Measurements from ENCODE around the gene ATXN3.
"Not testable (repeated sequence)": the region's sequence is repeated elsewhere in the genome, so short reads cannot be mapped to it uniquely, and the experiment has no call there.

ATXN3 gene

GRCh38 chr14:92058006-92058917 lies 48.1 kb downstream of the ATXN3 start:
- DNase-seq (ENCODE audit: low read depth): no peak

- no peak for DNase-seq (ENCODE audit: low read depth)
Measured at GRCh38 chr14:92049781-92050180, 56.6 kb downstream of the ATXN3 start.

DNA sequence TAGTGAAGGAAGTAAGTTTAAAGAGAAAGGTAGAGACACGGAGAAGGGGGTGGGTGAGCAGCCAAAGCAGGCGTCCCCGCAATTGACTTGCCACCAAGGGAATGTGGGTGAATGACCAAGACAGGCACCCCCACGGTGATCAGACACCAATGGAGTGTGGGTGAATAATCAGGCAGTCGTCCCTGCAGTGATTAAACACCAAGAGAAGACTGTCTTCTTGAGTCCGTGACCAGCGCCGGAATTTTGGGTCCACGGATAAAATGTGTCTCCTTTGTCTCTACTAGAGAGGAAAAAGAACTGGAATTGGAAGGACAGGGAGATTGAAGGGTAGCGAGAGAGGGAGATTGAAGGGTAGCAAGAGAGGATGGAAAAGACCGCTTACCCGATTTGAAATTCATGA lies 57.2 kb downstream of the ATXN3 start:
- DNase-seq (ENCODE audit: low read depth): not testable (repeated sequence)

DNA sequence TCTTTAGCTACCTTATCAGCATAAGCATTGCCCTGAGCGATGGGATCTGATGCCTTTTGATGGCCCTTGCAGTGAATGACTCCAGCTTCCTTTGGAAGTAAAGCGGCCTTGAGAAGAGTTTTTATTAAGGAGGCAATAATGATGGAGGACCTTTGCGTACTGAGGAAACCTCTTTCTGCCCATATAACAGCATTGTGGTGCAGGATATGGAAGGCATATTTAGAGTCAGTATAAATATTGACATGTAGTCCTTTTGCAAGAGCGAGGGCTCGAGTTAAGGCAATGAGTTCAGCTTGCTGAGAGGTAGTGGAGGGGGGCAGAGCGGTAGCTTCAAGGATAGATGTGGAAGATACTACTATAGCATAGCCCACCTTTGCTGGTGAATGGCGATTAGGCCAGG lies 60.5 kb downstream of the ATXN3 start:
- not testable (repeated sequence) for DNase-seq (ENCODE audit: low read depth)

DNA sequence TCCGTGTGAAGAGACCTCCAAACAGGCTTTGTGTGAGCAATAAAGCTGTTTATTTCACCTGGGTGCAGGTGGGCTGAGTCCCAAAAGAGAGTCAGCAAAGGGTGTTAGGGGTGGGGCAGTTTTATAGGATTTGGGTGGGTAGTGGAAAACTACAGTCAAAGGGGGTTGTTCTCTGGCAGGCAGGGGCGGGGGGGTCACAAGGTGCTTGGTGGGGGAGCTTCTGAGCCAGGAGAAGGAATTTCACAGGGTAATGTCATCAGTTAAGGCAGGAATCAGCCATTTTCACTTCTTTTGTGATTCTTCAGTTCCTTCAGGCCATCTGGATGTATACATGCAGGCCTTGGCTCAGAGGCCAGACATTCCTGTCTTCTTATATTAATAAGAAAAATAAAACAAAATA lies 64.6 kb downstream of the ATXN3 start:
- not testable (repeated sequence) for DNase-seq (ENCODE audit: low read depth)

DNA sequence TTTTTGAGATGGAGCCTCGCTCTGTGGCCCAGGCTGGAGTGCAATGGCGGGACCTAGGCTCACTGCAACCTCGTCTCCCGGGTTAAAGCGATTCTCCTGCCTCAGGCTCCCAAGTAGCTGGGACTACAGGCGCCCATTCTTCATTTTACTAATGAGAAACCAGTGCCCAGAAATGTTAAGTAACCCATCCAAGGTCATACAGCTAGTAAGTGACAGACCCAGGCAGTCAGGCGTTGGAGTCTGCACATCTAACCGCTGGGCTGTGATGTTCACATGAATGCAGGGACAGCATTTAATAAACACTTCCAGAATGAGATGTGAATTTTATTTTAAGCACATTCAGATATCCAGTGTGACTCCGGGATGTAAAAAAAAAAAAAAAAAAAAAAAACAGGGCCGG lies 65.2 kb downstream of the ATXN3 start:
- DNase-seq (ENCODE audit: low read depth): no peak

DNA sequence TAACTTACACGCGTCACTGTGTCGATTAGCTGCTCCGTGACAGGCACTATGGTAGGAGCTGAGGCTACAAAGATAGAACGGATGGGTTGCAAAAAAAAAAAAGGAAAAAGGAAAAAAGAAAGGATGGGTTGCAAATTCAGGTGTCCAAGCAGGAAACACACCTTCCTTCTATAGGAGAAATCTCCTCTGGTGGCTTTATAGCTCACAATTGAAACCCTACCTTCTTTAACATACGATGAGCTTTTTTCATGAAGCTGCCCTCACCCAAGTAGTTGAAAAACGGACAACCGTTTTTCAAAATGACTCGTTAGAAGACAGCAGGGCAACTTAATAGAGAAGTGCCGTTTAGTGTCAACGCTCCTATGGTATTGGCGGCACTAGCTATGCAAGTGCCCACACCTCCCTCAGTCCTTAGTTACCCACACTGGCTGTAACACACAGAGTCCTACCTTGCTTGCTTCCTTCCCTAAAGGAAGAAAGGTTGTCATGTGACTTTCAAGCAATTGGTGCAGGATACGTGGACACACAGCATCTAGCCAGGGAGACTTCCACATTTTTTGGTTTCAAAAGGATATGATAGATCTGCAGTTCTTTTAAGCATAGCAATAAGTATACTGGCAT lies 65.8 kb downstream of the ATXN3 start:
- DNase-seq (ENCODE audit: low read depth): no peak

- peak; percentile 52 for DNase-seq (ENCODE audit: low read depth)
Measured at GRCh38 chr14:92039719-92040430, 66.5 kb downstream of the ATXN3 start, which contains the start of gene TRIP11. TSS of gene TRIP11 (minus strand) at chr14:92040059. CDS start at chr14:92039685, 374 bp downstream.

- DNase-seq (ENCODE audit: low read depth): peak; percentile 47
Measured at GRCh38 chr14:92039063-92039718, 67.2 kb downstream of the ATXN3 start.

DNA sequence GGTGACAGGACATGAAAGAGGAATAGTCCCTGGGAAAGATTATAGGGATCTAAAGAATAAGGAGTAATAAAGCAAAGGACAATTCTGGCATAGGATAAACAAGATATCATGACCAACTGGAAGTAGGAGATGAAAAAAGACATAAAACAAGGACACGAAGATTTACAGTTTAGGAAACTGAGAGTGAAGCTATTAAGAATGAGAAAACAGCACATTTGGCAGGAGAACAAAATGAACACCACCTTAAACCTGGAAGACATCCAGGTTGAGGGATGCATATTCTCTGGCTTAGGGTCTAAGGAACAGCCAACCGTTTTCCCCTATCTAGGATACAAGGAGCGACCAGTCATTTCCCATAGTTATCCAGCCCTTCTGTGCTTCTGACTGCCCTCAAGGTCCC lies 68.4 kb downstream of the ATXN3 start:
- no peak for DNase-seq (ENCODE audit: low read depth)

GRCh38 chr14:92035890-92036289 lies 70.5 kb downstream of the ATXN3 start:
- no peak for DNase-seq (ENCODE audit: low read depth)

- DNase-seq (ENCODE audit: low read depth): no peak
Measured at GRCh38 chr14:92033906-92034687, 72.3 kb downstream of the ATXN3 start.

GRCh38 chr14:92033433-92033832 lies 72.9 kb downstream of the ATXN3 start:
- DNase-seq (ENCODE audit: low read depth): no peak

- DNase-seq (ENCODE audit: low read depth): no peak
Measured at GRCh38 chr14:92026548-92027190, 79.7 kb downstream of the ATXN3 start.

DNA sequence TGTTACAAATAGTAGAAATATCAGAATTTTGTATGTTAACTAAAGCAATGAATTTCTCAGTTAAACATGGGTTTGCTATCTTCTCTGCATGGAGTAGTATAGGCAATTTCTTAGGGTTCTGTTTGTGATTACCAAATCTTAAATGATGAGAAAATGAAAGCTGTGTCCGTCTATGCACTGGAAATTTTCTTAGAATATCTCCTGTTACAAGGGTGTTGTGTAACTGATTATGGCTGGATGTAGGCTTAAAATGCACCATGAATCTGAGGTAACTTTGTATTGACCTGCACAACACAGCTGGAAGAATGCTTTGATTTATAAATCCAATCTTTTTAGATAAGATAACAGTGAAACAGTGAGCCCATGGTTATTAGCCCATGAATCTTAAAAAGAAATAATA lies 84.3 kb downstream of the ATXN3 start:
- DNase-seq (ENCODE audit: low read depth): no peak

GRCh38 chr14:92021523-92021922 lies 84.9 kb downstream of the ATXN3 start:
- no peak for DNase-seq (ENCODE audit: low read depth)

DNA sequence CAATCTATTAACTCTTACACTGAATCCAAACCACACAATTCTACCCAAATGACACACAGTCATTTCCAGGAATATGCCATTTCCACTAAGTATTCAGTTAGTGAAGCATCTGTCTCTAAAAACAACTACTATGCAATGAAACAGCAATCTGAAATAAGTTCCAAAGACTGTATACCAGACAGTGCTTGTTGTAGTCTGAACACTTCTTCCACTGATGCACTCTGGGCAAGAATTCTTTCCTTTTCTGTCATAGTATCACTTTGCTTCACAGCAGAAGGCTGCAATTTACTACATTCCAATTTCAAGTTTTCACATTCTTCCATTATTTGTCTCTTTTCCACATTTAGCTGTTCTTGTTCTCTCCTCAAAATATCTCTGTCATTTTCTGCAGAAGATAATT lies 92.3 kb downstream of the ATXN3 start:
- no peak for DNase-seq (ENCODE audit: low read depth)

GRCh38 chr14:92012121-92012748 lies 94.1 kb downstream of the ATXN3 start:
- DNase-seq (ENCODE audit: low read depth): no peak

DNA sequence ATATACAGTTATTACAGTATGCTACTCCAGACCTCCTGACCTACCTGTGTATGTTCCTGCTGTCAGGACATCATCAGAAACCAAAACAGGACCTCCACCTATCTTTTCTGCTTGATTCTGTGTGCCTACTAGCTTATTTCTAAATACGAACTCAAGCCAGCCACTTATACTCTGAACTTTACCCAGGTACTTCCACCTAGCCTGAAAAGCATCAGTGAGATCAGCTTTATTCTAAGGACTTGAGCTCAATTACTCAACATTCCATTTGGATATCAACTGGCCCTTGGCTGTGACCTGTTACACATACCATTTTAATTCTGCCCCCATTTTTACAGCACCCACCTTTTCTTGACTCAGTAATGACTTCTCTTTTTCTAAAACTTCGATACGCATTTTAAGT lies 95.7 kb downstream of the ATXN3 start:
- DNase-seq (ENCODE audit: low read depth): no peak

GRCh38 chr14:92009604-92010003 lies 96.8 kb downstream of the ATXN3 start:
- DNase-seq (ENCODE audit: low read depth): no peak
